Upper lobe of right lung (tissue), 1 donor: ENCODE data around the gene KLHL22. TPM values are rescaled to one million over a fixed set of nuclear protein-coding genes. Genes with fewer than 3 reads are reported as not detected.
"Not testable (repeated sequence)": the region's sequence is repeated elsewhere in the genome, so short reads cannot be mapped to it uniquely, and the experiment has no call there.

Source experiments
- ATAC-seq: fragments of 200-7000 bp; cut with Tn5 transposase; one replicate; pipeline ENCODE4 v1.9.1; 2020; ENCODE audit warnings: mild to moderate bottlenecking, moderate library complexity
- DNase-seq: peaks from one replicate; pipeline ENCODE4 v3.0.0-alpha.2; 2020
- H3K27ac ChIP-seq: fragments of 200-600 bp; one replicate; pipeline ENCODE4 v1.8.0; 2022
- H3K27me3 ChIP-seq: fragments of 200-600 bp; one replicate; pipeline ENCODE4 v1.8.0; 2022; ENCODE audit warnings: mild to moderate bottlenecking
- H3K36me3 ChIP-seq: fragments of 200-600 bp; one replicate; pipeline ENCODE4 v1.8.0; 2022
- H3K4me1 ChIP-seq: fragments of 200-600 bp; one replicate; pipeline ENCODE4 v1.8.0; 2022
- H3K4me3 ChIP-seq: fragments of 200-600 bp; one replicate; pipeline ENCODE4 v1.8.0; 2022; ENCODE audit warnings: mild to moderate bottlenecking
- H3K9me3 ChIP-seq: fragments of 200-600 bp; one replicate; pipeline ENCODE4 v1.8.0; 2022
- CTCF ChIP-seq: fragments of 200-600 bp; IDR thresholded peaks from one replicate; pipeline ENCODE4 v1.8.0; 2022; ENCODE audit warnings: antibody characterized with exemption
- intact Hi-C: fragments of 100-400 bp; cut with DNase I; formaldehyde crosslinking; loops from one replicate; pipeline ENCODE4 v1.11.0; 2022
- total RNA-seq: library from RNA; stranded (reverse); fragmentation: NEBNext Ultra II Directional; extraction: Animal tissue kit (Norgen Biotek cat#: 25700); gene quantifications from one replicate; pipeline ENCODE4 v1.2.1, GENCODE V29; 2021
- donor health status: DM: no; HTN: yes; CAD: no; lungs with severe emphysema.

Gene KLHL22
- total RNA-seq, 1 donor from 2014 or later: 23.3 TPM

DNA sequence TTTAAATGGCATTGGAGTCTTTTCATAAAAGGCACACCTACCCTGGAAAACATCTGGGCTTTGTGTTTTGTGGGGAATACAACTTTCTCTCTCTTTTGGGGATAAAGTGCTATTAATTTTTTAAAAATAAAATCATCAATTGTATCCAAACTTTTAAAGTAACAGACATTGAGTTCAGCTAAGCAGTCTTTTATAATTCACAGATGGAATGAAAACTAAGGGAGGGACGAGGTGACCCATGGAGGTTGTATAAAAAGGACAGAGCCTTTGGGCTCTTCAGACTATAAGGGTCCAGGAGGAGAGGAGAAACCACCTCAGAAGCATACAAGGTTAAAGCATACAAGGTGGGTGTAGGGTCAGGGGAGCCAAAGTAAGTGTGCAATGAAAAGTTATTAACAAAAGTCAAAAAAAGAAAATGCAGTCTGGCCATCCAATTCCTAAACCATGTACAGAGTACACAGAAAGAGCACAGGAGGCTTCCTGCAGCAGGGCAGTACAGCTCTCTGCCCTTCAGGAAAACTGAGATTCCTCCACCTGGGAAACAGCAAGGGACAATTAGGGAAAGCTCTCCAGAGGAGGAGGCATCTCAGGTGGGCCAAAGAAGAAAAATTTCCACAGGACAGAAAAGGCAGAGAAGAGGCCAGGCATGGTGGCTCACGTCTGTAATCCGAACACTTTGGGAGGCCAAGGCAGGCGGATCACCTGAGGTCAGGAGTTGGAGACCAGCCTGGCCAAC, 10.5 kb downstream of the KLHL22 start:
- TF ChIP-seq CTCF: no peak
- DNase-seq (no peak), ATAC-seq (no peak)
- intact Hi-C loops: no loop called here
- Histone ChIP-seq H3K27ac (no peak overlapping the region), H3K27me3 (no peaks in the 10 kb centered on the region), H3K4me3 (no peak overlapping the region), H3K4me1 (no peaks in the 10 kb centered on the region), H3K36me3 (no peaks in the 10 kb centered on the region), H3K9me3 (no peaks in the 10 kb centered on the region)

DNA sequence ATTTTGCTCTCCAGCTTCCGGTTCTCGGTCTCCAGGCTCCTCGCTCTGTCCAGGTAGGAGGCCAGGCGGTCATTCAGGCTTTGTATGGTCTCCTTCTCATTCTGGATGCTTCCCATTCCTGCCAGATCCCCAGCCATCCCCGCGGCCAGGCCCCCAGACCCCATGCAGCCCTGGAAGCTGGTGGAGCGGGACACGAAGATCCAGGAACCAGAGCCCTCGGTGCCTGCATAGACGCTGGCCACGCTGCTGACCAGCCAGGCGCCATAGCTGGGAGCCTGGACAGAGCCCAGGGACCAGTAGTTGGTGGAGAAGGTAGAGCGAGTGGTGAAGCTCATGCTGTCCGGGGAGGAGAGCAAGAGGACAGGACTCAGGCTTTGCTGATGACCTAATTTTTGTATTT, 11.8 kb downstream of the KLHL22 start:
- no peak for DNase-seq
- TF ChIP-seq CTCF: no peak
- Histone ChIP-seq H3K36me3 (no peaks in the 10 kb centered on the region), H3K27me3 (no peaks in the 10 kb centered on the region), H3K27ac (no peak overlapping the region), H3K4me1 (no peaks in the 10 kb centered on the region), H3K4me3 (no peak overlapping the region), H3K9me3 (no peaks in the 10 kb centered on the region)
- intact Hi-C loops: no loop called here
- ATAC-seq: no peak

GRCh38 chr22:20483143-20483506, 12.5 kb downstream of the KLHL22 start:
- H3K27me3 ChIP-seq, DNase-seq, ATAC-seq, H3K36me3 ChIP-seq, intact Hi-C loops, H3K4me3 ChIP-seq, H3K9me3 ChIP-seq, H3K27ac ChIP-seq, H3K4me1 ChIP-seq: not testable (repeated sequence)

GRCh38 chr22:20479612-20480196, 15.9 kb downstream of the KLHL22 start:
- no peak for TF ChIP-seq CTCF
- no peak for ATAC-seq
- no peaks in the 10 kb centered on the region for H3K36me3 ChIP-seq
- intact Hi-C loops: no loop called here
- H3K4me1 ChIP-seq: no peaks in the 10 kb centered on the region
- H3K4me3 ChIP-seq: no peak overlapping the region
- DNase-seq: no peak
- no peak overlapping the region for H3K27ac ChIP-seq
- no peaks in the 10 kb centered on the region for H3K27me3 ChIP-seq
- H3K9me3 ChIP-seq: no peaks in the 10 kb centered on the region

DNA sequence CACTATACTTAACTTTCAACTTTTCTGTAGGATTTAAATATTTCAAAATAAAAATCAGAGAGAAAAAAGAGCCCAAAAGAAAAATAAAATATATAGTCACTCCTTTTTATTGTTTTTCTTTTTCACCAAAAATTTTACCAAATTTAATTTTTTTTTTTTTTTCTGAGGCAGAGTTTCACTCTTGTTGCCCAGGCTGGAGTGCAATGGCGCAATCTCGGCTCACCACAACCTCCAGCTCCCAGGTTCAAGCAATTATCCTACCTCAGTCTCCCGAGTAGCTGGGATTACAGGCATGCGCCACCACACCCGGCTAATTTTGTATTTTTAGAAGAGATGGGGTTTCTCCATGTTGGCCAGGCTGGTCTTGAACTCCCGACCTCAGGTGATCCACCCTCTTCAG, 17.5 kb downstream of the KLHL22 start:
- ATAC-seq, DNase-seq, H3K4me1 ChIP-seq, H3K4me3 ChIP-seq, H3K27me3 ChIP-seq, H3K36me3 ChIP-seq, H3K27ac ChIP-seq, H3K9me3 ChIP-seq, intact Hi-C loops: not testable (repeated sequence)

GRCh38 chr22:20475569-20475968, 20.0 kb downstream of the KLHL22 start:
- H3K27ac ChIP-seq, intact Hi-C loops, H3K9me3 ChIP-seq, H3K27me3 ChIP-seq, H3K4me3 ChIP-seq, ATAC-seq, H3K4me1 ChIP-seq, H3K36me3 ChIP-seq, DNase-seq: not testable (repeated sequence)

- H3K27me3 ChIP-seq: no peaks in the 10 kb centered on the region
- DNase-seq (no peak), ATAC-seq (no peak)
- no peak overlapping the region for H3K27ac ChIP-seq
- no peak for TF ChIP-seq CTCF
- no peak overlapping the region for H3K4me3 ChIP-seq
- no peaks in the 10 kb centered on the region for H3K36me3 ChIP-seq
- intact Hi-C loops: no loop called here
- H3K9me3 ChIP-seq: no peaks in the 10 kb centered on the region
- H3K4me1 ChIP-seq: no peaks in the 10 kb centered on the region
Observed at GRCh38 chr22:20475115-20475436, 20.5 kb downstream of the KLHL22 start.
